ENCODE measurements around the gene CDH24.
A peak's percentile ranks its signal among the peaks of the same experiment; 100 is the strongest.

Gene CDH24

DNA sequence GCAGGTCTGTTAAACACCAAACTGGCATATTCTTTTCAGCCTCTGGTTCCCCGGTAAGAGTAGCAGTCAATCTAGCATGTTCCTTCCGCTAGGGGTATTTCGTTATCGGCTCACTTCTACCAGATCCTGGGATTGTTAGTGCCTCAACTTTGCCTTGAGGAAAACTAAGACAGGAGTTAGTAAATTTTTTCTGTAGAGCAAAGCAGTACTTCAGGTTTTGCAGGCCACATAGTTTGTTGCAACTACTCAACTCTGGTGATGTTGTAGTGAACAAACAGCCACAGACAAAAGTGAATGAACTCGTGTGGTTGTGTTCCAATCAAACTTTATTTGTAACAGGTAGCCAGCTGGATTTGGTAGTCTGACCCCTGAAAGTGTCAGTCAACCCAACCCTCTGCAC lies 6.3 kb upstream of the CDH24 start:
- no peak for DNase-seq (ENCODE audit: low read depth in 4 of 4, low spot score in 1 of 4)

DNA sequence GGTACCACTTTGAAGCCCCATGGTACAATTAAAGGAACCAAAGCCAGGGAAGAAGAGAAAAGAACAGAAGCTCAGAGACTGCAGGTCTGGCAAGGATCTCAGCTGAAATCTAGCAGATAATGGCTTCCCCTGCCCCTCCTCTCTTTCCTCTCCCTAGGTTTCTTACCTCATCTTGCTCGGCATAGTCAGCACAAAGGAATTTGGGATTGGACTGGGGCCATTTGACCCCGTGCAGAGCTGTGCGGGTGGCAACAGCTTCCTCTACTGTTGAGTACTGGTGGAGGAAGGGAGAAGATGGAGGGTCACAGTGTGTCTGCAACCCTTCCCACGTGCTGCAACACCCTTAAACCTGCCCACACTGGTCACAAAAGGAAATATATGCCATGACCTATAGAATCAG lies 4.7 kb upstream of the CDH24 start:
- DNase-seq (ENCODE audit: low read depth in 4 of 4, low spot score in 1 of 4): no peak

DNA sequence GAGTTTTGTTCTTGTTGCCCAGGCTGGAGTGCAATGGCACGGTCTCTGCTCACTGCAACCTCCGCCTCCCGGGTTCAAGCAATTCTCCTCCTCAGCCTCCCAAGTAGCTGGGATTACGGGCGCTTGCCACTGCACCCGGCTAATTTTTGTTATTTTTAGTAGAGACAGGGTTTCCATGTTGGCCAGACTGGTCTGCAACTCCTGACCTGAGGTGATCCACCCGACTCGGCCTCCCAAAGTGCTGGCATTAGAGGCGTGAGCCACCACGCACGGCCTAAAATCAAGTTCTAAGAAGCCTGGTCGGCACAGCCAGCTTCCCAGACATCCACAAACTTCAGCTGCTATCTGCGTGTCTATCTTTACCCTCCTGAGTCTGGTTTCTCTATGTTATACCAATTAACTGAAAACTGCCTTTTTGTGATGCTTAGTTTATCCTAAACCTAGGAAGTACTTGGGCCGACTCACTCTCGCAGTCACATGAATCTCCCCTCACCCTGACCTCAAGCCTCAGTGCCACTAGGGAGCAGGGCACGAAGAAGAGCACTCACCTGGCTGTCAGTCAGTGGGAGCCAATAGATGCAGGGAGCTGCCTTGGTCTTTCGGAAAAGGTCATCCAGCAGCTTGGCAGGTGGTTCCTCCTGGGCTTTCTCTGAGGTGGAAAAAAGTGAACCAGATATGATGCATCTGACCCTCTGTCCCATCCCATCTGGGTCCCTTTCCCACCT lies 3.4 kb upstream of the CDH24 start:
- no peak for DNase-seq (ENCODE audit: low read depth in 4 of 4, low spot score in 1 of 4)

DNA sequence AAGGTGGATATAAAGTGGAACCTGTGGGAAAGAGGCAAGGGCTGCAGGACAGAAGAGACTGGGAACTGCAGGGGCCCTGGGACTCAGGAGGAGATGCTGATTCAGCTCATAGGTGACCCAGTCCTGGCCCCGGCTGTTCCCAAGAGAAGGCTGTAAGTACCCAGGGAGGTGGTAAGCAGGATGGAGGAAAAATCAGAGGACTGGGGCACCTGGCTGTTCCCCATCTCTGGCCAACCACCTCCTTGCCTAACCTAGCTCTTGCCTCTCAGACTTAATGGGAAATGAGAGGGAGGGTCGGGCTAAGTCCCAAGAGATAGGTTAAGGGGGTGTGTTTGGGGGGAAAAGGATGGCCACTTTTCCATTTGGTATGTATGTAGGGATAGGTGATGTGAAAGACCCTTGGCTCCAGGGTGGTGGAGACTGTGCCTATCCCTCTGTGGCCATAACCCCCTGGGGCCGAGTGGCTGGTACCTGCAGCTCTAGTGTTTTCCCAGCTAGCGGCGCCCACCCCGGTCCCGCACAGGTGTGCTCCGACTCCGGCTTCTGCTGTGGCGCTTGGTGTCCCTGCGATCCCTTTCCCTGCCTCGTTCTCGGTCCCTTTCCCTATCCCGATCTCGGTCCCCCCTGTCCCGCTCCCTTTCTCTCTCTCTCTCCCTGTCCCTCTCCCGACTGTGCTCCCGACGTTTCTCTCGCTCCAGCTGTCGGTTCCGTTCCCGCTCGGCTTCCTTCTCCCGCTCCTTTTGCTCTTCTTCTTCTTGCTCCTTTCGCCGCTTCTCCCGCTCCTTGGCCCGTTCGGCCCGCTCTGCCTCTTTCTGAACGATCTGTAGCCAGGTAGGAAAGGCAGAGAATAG lies 1.6 kb upstream of the CDH24 start:
- DNase-seq (ENCODE audit: low read depth in 4 of 4, low spot score in 1 of 4): no peak

DNA sequence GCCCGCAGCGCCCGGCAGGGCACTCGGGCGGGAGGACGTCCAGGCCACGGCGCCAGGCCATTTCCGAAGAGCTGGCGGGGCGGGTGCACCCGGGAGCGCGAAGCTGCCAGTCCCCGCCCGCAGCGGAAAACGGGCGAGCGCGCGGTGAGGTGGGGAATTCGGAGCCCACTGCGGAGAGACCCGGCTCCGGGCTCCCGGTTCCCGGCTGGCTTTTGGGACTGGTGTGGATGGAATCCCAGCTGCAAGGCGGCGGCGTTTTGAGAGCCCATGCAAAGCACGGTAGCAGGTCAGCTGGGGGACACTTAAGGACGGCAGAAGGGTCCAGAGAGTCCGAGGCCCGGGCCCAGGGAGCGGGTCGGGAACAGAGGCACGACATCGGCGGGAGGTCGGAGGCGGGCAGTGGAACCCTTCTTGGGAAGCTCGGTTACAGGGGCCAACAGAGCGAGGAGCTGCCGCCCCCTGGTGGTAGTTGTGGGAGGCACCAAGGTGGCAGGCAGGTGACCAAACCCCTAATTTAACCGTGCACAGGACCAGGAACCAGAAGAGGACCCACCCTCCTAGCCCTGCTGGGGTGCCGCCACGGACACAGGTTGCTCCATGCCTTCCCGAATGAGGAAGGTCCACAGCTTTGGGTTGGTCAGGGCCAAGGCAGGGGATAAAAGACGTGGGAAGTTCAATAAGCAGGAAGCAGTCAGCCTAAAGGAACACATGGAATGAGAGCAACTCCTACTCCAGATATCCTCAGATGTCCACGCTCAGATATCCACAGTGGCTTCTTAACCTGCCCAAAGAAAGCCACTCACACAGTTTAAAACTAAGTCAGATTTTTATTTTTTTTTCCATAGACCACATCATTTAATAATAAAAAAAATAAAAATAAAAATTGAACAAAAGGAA lies 685 bp upstream of the CDH24 start:
- DNase-seq (ENCODE audit: low read depth in 4 of 4, low spot score in 1 of 4): peak; percentile 76 to 82 (median 78)

DNA sequence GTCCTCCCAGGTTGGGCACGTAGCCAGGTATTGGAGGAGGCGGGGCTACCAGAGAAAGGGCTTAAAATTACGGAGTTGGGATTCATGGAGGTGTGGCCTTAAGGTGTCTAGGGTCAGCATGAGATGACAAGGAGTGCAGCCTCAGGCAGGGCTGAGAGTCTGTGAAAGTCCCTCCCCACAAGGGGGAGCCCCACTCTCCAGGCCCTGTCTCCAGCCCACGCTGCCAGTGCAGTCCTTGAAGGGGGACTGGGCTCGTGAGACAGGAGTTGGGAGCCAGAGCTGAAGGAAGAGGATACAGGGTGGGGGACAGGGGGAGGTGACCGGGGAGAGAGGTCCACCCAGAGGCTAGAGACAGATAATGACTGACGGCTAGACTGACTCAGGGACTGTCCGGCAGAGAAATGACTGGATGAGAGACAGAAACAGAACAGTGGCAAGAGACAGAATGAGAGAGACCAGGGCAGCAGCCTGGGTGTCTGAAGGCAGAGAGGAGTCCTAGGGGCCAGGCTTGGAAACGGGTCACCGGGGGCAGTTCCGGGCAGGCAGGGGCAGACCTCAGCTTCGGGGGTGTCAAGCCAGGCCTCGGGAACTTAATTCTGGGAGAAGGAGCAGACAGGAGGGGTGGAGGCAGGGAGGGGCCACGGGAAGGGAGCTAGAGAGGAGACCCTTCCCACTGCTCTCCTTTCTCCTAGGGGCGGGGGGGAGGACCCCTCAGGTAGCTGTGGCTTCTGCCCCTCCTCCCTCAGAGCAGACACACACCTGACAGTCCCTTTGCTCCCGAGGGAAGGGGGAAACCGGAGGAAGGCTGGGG lies 970 bp downstream of the CDH24 start:
- peak in 2 of 4 experiments; percentile 26 to 54 for DNase-seq (ENCODE audit: low read depth in 4 of 4, low spot score in 1 of 4)

DNA sequence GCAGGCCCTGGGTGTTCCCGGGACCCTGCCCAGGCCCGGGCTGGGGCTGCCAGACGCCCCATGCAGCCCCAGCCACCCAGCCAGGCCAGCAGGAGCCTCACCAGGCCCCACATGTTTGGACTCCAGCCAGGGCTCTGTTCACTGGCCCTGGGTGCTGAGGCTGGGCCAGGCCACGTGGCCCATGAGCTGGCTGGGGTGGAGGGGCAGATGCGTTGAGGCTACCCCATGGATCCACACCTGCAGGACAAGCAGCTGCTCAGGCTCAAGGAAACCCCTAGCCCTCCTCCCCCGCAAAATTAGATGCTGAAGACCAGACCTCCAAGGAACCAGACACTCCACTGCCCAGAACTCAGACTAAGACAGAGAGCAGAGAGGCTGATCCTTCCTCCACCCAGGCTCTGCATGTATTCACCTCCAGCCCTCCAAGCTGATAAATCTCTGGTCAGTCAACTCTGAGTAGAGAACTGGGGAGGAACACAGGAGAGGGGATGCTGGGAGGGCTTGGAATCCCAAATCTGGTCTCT lies 1.6 kb downstream of the CDH24 start:
- no peak for DNase-seq (ENCODE audit: low read depth in 4 of 4, low spot score in 1 of 4)

DNA sequence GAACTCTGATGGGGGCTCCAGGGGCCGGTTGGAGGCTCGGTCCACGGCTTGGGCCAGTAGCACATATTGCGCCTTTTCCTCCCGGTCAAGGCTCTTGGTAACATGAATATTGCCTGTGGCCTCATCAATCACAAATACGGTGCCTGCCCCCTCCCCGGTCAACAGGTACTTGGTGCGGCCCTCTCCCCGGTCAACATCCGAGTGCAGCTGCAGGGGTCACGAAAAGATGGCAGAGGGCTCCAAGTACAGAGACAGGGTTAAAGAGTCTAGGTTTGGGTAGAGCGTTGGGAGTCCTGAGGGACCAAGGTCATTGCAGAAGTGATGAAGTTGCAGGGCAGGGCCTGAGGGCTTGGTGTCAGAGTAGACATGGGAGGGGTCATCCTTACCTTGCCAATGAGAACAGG lies 2.2 kb downstream of the CDH24 start:
- no peak for DNase-seq (ENCODE audit: low read depth in 4 of 4, low spot score in 1 of 4)

DNA sequence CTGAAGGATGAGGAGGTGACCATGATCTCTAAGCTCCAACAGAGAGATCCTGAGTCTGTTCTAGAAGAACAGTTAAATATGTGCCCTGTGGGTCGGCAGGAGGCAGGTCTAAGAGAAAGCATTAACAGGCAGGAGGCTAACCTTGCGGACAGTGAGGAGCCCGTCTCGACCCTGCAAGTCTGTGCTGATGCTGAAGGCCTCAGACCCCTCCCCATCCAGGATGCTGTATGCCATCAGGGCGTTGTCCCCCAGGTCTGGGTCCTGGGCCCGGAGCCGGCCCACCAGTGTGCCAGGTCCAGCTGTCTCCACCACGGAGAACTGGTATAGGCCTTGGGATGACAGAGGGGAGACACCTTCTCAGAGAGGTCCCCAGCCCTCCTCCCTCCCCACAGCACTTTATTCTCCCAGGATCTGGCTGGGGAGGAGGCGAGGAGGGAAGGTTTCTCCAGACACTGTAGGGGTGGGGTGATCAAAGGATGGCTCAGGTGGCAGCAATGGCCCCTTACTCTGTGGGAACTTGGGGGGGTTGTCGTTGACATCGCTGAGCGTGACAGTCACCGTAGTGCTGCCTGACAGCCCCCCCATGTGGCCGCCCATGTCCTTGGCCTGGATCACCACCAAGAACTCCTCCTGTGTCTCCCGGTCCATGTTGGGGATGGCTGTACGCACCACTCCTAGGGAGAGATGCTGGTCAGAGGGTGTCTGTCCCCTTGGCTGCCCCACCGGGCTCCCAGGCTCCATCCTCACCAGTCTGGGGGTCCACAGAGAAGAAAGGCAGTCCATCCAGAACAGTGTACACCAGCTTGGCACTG lies 3.1 kb downstream of the CDH24 start:
- DNase-seq (ENCODE audit: low read depth in 4 of 4, low spot score in 1 of 4): peak in 1 of 4 experiments; percentile 21

DNA sequence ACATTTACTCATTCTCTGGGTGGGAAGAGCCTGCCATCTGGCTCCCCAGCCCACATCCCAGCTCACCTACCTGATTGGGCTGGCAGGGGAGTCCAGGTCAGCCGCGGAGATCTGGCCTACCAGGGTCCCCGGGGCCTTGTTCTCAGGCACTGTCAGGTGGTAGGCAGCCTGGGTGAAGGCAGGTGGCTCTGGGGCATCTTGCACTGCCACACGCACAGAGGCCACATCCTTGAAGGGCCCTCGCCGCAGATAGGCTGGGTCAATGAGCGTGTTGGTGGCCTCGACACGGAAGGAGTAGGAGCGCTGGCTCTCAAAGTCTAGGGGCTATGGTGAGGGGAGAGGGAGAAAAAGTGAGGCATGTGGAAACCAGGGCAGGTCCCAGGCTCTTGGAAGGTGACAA lies 3.9 kb downstream of the CDH24 start:
- DNase-seq (ENCODE audit: low read depth in 4 of 4, low spot score in 1 of 4): no peak

DNA sequence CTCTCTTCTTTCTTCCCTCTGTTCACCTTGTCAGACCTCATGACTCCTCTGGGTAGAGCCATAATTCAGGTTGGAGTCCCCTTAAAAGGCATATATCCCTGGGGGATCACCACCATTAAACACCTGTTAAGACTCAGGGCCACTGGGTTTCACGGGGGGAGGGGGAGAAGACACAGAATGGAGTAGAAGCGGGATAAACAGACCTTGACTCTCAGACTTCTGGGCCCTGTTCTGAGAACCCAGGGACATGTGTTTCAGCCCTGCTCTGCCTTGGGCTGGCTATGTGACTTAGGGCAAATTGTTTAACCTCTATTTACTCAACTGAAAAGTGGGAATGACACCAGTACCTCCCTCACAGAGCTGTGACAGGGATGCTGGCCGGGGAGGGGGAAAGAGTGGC lies 4.6 kb downstream of the CDH24 start:
- DNase-seq (ENCODE audit: low read depth in 4 of 4, low spot score in 1 of 4): no peak

DNA sequence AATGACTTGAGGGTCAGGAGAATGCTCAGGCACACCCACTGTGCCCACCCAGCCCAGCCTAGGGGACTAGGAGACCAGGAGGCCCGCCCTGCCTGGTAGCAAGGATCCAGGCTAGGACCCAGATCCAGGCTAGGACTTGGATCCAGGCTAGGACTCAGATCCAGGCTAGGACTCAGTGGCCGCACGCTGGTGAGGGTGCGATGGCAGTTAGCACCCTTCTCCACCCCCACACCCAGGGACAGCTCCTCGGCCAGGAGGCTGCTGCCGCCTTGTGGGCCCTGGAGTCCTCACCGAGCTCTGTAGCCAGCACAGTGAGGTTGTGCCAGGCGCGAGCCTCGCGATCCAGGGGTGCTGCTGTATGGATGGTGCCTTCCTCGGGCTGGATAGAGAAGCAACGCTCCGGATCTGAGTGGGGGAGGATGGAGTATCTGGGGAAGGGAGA lies 5.1 kb downstream of the CDH24 start:
- DNase-seq (ENCODE audit: low read depth in 4 of 4, low spot score in 1 of 4): no peak

DNA sequence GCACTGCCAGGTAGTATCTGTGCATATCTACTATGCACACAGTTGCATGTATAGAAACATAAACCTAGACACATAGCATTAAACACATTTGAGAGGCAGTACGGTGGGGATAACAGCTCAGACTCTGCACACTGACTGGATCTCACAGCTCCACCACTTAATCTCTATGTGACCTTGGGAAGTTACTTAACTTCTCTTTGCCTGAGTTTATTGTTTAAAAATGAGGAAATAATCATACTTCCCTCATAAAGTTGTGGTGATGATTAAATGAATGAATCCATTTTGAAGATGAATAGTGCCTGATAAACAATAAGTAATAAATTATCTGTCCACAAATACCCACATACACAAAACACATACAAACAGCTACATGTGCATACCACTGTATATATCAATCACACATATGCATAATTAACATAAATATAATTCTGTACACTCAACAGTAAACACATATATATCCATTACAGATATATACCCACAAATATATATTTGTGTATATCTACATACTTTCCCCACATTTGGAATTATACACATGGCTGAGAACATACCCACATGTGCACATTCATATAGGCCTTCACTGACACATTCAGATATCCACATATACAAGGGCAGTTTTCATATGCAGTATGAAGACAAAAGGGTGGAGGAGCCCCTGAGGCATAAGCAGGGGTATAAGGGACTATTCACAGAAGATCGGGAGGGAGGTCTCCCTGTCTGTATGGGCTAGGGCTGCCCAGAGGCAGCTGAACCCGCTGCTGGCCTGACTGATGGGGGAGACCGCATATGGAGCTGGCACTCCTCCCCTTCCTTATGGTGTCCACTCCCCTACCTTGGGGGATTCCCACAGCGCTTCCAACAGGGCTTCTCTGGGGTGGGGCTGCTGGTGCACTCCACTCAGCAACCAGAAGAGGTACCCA lies 5.9 kb downstream of the CDH24 start:
- DNase-seq (ENCODE audit: low read depth in 4 of 4, low spot score in 1 of 4): no peak

DNA sequence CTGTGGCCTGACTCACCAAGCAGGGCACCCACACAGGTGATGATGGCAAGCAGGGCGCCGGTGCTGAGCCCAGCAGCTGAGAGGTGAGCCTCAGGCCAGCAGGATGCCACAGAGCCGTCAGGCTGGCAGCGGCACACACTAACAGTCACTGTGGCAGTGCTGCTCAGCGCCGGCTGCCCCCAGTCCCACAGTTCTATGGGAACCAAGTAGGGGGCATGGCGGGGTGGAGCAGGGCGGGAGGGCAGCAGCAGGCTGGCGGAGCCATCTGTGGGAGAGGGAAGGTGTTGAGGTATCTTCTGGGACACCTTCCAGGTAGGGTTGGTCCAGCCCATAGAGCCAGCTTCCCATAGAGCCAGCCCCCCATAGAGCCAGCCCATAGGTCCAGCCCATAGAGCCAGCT lies 8.3 kb downstream of the CDH24 start:
- no peak for DNase-seq (ENCODE audit: low read depth in 4 of 4, low spot score in 1 of 4)

DNA sequence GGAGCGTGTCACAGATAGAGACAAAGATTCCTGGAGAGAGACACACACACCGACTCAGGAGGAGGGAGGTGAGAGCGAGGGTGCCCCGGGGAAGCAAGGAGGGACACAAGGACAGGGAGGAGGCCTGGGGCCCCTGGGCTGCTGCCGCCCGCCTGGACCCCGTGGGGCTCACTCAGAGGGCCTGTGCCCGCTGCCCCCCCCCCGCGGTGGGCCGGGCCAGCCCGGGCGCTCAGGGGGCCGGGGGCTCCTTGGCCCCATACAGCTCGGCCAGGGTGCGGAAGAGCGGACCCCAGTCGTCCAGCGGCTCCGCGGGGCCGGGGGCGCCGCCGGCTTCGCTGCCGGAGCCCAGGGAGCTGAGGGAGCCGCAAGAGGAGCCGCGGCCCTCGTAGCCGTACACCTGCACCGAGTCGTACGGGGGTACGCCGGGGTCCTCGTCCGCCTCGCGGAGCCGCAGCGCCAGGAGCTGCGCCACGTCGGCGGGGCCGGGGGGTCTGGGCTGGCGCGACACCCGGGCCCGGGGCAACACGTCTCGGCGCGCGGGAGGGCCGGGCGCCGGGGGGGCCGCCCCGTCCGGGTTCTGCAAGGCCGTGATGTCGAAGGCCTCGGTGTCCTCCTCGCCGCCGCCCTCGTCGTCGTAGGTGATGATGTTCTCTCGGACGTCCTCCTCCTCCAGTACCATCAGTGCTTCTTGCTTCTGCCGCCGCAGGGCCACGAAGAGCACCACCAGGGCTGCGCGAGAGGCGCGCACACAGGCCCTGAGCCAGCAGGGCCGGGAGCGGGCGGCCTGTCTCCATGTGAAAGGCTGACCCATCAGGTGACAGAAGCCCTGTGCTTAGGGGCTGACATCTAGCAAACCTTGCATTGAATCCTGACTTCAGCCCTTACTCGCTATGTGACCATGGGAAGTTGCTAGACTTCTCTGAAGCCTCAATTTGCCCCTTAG lies 9.3 kb downstream of the CDH24 start:
- DNase-seq (ENCODE audit: low read depth in 4 of 4, low spot score in 1 of 4): no peak

DNA sequence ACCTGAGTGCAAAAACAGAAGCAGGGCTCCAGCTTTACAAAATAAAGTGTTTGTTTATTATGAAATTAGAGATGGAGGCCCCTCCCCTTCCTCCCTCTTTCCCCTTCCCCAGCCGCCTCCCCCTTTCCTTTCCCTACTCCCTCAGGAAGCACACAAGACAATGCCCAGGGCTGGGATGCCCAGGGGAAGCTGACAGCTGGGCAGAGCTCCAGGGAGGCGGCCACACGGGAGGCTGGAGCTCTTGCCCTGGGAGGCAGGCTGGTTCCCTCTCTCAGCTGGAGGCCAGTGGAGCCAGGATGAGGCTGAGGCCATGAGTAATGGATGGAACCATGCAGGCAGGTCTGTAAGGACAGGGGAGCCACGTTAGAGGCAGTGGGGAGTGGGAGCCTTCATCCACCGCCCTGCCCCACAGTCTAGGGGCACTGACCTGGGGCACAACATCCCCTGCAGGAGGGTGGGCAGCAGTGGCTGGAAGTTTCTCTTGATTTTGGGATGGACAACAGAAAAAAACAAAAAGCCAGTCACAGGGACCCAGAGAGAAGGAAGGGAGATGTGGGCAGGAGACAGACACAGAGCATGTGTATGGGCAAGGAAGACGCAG lies 10.2 kb downstream of the CDH24 start:
- DNase-seq (ENCODE audit: low read depth in 4 of 4, low spot score in 1 of 4): no peak
